HEK293 (cell line): ENCODE data around the gene EIF4E.

Source experiments
- GLI2 ChIP-seq: fragments of 450-650 bp; formaldehyde crosslinking; IDR thresholded peaks from 2 replicates; pipeline ENCODE4; 2017; ENCODE audit warnings: missing biosample characterization, missing genetic modification characterization, low read depth, borderline replicate concordance
- MYNN ChIP-seq: fragments of 450-650 bp; formaldehyde crosslinking; IDR thresholded peaks from 2 replicates; pipeline ENCODE4 v1.5.1; 2016; ENCODE audit warnings: missing biosample characterization, missing genetic modification characterization, borderline replicate concordance
- SCRT1 ChIP-seq: fragments of 450-650 bp; formaldehyde crosslinking; IDR thresholded peaks from 2 replicates; pipeline ENCODE4 v1.5.1; 2016; ENCODE audit warnings: missing biosample characterization, missing genetic modification characterization, borderline replicate concordance
- YY1 ChIP-seq: fragments of 450-650 bp; formaldehyde crosslinking; IDR thresholded peaks from 2 replicates; pipeline ENCODE4 v1.5.1; 2018; ENCODE audit warnings: missing biosample characterization, missing genetic modification characterization
- ZBTB11 ChIP-seq: fragments of 450-650 bp; formaldehyde crosslinking; conservative IDR thresholded peaks from 2 replicates; pipeline ENCODE4 v1.5.1; 2016; ENCODE audit warnings: low read depth, missing biosample characterization, missing genetic modification characterization
- ZNF274 ChIP-seq, 2 experiments: fragments of 200-500 bp in 1 of 2; fragments of 450-650 bp in 1 of 2; sonication (Bioruptor generic) in 1 of 2; formaldehyde crosslinking in 1 of 2; IDR thresholded peaks; 2 replicates each; pipeline versions ENCODE4 v1.5.1 to v1.6.1; 2014 to 2016; ENCODE audit warnings: borderline replicate concordance in 1 of 2, inconsistent platforms in 1 of 2, low read length in 1 of 2, missing biosample characterization in 1 of 2, missing genetic modification characterization in 1 of 2
- ZNF416 ChIP-seq: fragments of 450-650 bp; formaldehyde crosslinking; IDR thresholded peaks from 2 replicates; pipeline ENCODE4 v1.5.1; 2016; ENCODE audit warnings: missing biosample characterization, missing genetic modification characterization
- ZNF530 ChIP-seq: fragments of 450-650 bp; formaldehyde crosslinking; IDR thresholded peaks from 2 replicates; pipeline ENCODE4 v1.5.1; 2016; ENCODE audit warnings: low read depth, missing biosample characterization, missing genetic modification characterization
- TF ChIP-seq, protein P1 (sequence below): fragments of 450-650 bp; formaldehyde crosslinking; IDR thresholded peaks from 2 replicates; pipeline ENCODE4 v1.5.1; 2016; ENCODE audit warnings: missing biosample characterization, missing genetic modification characterization

GRCh38 chr4:98862371-98862770, 66.6 kb downstream of the EIF4E start:
- TF ChIP-seq, protein P1, sequence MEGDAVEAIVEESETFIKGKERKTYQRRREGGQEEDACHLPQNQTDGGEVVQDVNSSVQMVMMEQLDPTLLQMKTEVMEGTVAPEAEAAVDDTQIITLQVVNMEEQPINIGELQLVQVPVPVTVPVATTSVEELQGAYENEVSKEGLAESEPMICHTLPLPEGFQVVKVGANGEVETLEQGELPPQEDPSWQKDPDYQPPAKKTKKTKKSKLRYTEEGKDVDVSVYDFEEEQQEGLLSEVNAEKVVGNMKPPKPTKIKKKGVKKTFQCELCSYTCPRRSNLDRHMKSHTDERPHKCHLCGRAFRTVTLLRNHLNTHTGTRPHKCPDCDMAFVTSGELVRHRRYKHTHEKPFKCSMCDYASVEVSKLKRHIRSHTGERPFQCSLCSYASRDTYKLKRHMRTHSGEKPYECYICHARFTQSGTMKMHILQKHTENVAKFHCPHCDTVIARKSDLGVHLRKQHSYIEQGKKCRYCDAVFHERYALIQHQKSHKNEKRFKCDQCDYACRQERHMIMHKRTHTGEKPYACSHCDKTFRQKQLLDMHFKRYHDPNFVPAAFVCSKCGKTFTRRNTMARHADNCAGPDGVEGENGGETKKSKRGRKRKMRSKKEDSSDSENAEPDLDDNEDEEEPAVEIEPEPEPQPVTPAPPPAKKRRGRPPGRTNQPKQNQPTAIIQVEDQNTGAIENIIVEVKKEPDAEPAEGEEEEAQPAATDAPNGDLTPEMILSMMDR (tag by site-specific recombination), result no peak
- TF ChIP-seq SCRT1 (tag by site-specific recombination) (no peak), ZNF274 (IDR thresholded peaks at IDR 0.05; ENCODE audit: low read length) (no peak), ZNF274 (tag by site-specific recombination; IDR thresholded peaks at IDR 0.05; ENCODE audit: borderline replicate concordance) (no peak), GLI2 (tag by site-specific recombination) (no peak), MYNN (tag by site-specific recombination) (no peak), YY1 (tag by site-specific recombination) (no peak), ZBTB11 (tag by site-specific recombination) (no peak), ZNF416 (tag by site-specific recombination) (no peak), ZNF530 (tag by site-specific recombination) (no peak)
